GM18508 (cell line): Measurements from ENCODE around the gene RO60.
"Not testable (repeated sequence)": the region's sequence is repeated elsewhere in the genome, so short reads cannot be mapped to it uniquely, and the experiment has no call there.

ENCODE experiments used
- ATAC-seq: cut with Tn5 transposase; IDR thresholded peaks from one replicate; pipeline ENCODE4 v1.9.1; 2021; ENCODE audit warnings: moderate number of reproducible peaks; ENCODE audit not compliant: insufficient read depth, unreplicated experiment

The RO60 gene

DNA sequence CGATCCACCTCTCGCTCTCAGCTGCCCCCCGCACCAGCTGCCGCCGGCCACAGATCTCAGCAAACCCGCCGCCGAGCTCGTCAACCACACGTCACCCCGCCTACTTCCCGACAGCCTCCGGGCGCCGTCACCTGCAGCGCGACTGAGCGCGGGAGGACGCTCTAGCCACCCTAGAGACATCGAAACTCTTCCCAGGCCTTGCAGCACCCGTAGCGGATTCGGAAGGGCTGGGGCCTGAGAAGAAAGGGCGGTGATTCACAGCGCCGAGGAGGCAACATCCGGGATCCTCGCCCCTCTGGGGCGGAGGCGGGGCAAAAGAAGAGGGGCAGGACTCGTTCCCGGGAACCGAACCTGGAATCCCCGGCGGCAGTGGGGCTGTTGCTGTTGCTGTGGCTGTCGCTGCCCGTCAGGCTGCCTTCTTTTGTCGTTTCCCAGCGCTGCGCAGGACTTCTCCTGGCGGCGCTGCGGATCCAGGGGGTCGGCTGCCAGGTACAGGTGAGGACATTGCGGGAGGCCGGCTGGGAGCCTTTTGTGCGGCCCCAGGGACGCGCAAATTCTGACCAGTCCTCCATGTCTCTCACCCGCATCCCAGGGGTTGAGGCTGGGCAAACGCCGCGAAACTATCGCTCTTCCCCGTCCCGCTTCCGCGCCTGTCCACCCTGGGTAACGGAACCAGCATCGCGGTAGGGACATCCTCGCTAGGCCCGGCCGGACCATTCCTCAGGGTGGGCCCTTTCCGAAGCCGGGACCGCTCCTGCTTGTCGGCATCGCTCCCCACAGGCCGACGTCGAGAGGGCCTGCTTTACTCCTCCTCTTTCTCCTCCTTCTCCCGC is at the start of gene RO60, which contains the start of gene UCHL5:
Gene RO60, plus strand, starts transcription at position 331 of the 833 bp plus-strand sequence. CDS start 9,443 bp downstream, outside the sequence.
Gene UCHL5, minus strand, starts transcription at position 79 of the 833 bp plus-strand sequence. CDS start 100 bp downstream, outside the sequence.
- peak; percentile 94 for ATAC-seq

DNA sequence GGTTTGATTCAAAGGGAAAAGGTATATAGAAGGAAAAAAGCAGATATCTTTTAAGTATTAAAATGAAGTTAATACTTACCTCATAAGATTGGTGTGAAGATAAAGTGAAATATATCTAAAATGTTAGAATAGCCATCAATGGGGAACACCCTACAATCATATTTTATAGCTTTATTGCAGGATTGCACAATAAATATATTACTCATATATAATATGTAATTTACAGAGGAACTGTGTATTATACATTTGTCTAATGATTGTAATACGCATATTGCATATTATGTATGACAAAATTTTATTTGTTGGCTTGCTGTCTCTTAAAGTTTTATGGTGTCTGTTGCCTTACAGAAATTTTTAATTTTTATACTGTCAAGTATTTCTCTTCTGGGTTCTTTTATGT is 48.0 kb upstream of the RO60 start:
- no peak for ATAC-seq

GRCh38 chr1:193013005-193013404 is 46.4 kb upstream of the RO60 start:
- ATAC-seq = no peak

GRCh38 chr1:193013707-193014106 is 45.7 kb upstream of the RO60 start:
- ATAC-seq = no peak

DNA sequence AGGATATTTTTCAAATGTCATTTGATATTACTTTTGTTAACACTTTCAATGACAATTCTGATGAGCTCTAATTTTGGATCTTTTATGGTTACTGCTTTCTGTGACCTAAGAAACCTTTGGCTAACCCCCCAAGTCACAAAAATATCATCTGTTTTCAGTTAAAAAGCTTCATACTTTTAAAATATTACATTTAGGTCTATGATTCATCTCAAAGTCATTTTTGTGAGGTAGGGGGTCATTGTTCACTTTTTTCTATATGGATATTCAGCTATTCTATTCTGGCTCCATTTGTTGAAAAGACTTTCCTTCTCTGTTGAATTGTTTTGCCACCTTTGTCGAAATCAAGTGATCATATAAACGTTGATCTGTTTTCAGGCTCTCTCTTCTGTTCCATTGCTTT is 45.0 kb upstream of the RO60 start:
- no peak for ATAC-seq

- no peak for ATAC-seq
These were observed 42.6 kb upstream of the RO60 start for GRCh38 chr1:193016788-193017187.

GRCh38 chr1:193019442-193020026 is 39.9 kb upstream of the RO60 start:
- ATAC-seq = no peak

GRCh38 chr1:193025218-193025617 is 34.2 kb upstream of the RO60 start:
- no peak for ATAC-seq

GRCh38 chr1:193030280-193030679 is 29.1 kb upstream of the RO60 start:
- ATAC-seq = no peak

DNA sequence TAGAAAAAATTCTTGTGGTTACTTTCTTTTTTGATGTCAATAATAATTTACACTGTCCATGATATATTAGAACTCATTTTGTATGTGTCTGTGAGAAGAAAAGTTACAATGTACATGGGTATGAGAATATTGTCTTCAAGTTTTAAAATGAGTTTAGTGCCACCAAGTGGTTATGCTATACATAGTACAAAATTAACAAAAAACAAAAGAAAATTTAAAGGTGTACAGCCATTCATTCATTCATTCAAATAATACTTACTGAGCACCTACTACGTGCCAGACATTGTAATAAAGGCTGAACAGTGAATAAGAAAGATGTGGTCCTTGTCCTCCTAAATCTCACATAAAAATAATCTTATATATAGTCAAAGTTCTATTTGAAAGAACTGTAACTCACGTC is 28.0 kb upstream of the RO60 start:
- ATAC-seq = no peak

DNA sequence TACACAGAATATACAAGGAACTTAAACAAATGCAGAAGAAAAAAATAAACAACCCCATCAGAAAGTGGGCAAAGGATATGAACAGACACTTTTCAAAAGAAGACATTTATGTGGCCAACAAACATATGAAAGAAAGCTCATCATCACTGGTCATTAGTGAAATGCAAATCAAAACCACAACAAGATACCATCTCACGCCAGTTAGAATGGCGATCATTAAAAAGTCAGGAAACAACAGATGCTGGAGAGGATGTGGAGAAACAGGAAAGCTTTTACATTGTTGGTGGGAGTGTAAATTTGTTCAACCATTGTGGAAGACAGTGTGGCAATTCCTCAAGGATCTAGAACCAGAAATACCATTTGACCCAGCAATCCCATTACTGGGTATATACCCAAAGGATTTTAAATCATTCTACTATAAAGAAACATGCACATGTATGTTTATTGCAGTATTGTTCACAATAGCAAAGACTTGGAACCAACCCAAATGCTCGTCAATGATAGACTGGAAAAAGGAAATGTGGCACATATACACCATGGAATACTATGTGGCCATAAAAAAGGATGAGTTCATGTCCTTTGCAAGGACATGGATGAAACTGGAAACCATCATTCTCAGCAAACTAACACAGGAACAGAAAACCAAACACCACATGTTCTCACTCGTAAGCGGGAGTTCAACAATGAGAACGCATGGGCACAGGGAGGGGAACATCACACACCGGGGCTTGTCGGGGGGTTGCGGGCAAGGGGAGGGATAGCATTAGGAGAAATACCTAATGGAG is 26.6 kb upstream of the RO60 start:
- not testable (repeated sequence) for ATAC-seq

GRCh38 chr1:193033610-193034009 is 25.8 kb upstream of the RO60 start:
- ATAC-seq = no peak

GRCh38 chr1:193036337-193037047 is 22.9 kb upstream of the RO60 start:
- no peak for ATAC-seq

GRCh38 chr1:193040011-193040410 is 19.4 kb upstream of the RO60 start:
- no peak for ATAC-seq

GRCh38 chr1:193042766-193043691 is 16.4 kb upstream of the RO60 start:
- ATAC-seq = no peak

DNA sequence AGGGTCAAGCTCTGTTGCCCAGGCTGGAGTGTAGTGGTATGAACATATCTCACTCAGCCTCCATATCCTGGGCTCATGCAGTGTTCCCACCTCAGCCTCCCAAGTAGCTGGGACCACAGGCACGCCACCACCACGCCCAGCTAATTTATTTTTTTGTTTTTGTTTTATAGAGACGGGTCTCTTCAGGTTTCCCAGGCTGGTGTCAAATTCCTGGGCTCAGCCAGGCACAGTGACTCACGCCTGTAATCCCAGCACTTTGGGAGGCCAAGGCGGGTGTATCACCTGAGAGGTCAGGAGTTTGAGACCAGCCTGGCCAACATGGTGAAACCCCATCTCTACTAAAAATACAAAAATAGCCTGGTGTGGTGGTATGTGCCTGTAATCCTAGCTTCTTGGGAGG is 10.5 kb upstream of the RO60 start:
- not testable (repeated sequence) for ATAC-seq

GRCh38 chr1:193054169-193054675 is 5.2 kb upstream of the RO60 start:
- ATAC-seq = no peak

- peak; percentile 35 for ATAC-seq
These were observed 707 bp upstream of the RO60 start for GRCh38 chr1:193058529-193059281.

DNA sequence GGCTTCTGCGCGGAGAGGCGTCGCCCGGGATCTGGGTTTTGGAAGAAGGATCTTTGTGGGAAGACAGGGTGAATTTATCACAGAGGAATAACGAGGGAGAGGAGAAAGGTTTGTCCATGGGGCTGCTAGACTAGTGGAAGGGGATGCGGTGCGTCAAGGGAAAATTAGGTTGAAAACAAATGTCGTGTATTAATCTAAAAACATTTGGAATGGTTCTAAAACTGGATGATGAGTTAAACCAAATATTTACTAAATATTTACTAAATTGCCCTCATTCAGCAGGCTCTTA is 647 bp downstream of the RO60 start:
- ATAC-seq = no peak
